GM11168 (cell line): ENCODE results near the gene CTPS1.

Source experiments
- in situ Hi-C: fragments of 300-500 bp; cut with MboI; formaldehyde crosslinking; loops from one replicate; pipeline ENCODE4 v1.12.0; 2022; ENCODE audit warnings: low sequenced_read_pairs; ENCODE audit not compliant: unreplicated experiment

The CTPS1 gene

GRCh38 chr1:40987439-40988276, 8.2 kb downstream of the CTPS1 start:
- in situ Hi-C loops, result no loop called here

- in situ Hi-C loops, result no loop called here
Observed at GRCh38 chr1:40988280-40988679, 8.8 kb downstream of the CTPS1 start.

GRCh38 chr1:40989066-40989465, 9.6 kb downstream of the CTPS1 start:
- in situ Hi-C loops, result no loop called here

- in situ Hi-C loops, result no loop called here
Observed at GRCh38 chr1:40997096-40997495, 17.6 kb downstream of the CTPS1 start.

DNA sequence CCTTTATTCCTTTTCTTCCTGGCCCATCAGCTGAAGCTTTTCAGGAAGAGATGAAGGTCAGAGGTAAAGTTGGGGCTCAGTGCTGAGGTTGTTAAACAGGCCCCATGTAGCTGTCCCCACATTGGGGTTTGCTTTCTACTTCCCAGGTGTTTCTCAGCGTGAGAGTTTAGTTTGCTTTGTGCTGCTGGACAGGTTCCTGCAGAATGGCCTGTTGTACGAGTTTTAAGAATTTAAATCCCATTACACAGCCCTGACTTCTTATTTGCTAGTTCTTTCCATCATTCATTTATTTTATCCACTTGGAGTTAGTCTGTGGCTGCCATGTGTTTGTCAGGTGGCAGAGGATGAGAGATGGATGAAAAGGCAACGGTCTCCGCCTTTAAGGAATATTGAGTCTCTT, 19.2 kb downstream of the CTPS1 start:
- in situ Hi-C loops, result no loop called here

GRCh38 chr1:41003127-41003639, 23.7 kb downstream of the CTPS1 start:
- in situ Hi-C loops, result no loop called here

DNA sequence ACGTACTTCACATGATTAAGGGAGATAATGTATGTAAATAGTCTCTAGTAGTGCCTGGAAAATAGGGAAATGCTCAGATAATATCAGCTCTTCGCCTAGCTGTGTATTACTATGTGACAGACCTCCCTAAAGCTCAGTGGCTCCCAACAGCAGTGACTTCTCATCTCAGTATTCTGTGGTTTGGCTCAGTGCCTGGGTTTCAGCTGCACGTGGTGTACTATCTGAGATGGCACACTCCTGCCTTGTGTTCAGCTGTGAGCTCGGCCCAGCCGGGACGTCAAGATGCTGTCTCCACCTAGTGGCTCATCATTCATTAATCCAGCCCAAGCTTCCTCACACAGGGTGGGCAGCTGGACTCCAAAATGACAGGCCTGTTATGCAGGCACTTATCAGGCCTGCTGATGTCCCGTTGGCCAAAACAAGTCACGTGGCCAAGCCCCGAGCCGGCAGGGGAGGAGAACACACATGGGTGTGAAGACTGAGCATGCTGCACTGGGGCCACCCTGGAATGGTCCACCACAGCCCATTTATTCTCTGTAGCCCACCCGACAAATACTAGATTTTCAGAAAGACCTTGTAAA, 24.2 kb downstream of the CTPS1 start:
- in situ Hi-C loops, result no loop called here

DNA sequence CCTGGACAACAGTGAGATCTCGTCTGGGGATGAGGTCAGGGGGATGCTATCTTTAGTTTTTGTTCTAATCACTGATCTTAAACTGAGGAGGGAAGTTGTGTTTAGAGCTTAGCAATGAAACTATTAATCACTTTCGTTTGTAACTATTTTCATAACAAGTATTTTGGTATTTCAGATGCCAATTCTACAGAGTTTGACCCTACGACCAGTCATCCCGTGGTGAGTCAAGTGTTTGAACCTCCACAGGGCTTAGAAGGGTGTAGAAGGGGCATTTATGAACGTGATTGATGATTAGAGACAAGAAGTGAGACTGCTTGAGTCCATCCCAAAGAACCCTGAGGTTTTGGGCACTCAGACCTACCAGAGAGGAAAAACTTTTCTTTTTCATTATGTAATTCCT, 26.4 kb downstream of the CTPS1 start:
- in situ Hi-C loops, result no loop called here

DNA sequence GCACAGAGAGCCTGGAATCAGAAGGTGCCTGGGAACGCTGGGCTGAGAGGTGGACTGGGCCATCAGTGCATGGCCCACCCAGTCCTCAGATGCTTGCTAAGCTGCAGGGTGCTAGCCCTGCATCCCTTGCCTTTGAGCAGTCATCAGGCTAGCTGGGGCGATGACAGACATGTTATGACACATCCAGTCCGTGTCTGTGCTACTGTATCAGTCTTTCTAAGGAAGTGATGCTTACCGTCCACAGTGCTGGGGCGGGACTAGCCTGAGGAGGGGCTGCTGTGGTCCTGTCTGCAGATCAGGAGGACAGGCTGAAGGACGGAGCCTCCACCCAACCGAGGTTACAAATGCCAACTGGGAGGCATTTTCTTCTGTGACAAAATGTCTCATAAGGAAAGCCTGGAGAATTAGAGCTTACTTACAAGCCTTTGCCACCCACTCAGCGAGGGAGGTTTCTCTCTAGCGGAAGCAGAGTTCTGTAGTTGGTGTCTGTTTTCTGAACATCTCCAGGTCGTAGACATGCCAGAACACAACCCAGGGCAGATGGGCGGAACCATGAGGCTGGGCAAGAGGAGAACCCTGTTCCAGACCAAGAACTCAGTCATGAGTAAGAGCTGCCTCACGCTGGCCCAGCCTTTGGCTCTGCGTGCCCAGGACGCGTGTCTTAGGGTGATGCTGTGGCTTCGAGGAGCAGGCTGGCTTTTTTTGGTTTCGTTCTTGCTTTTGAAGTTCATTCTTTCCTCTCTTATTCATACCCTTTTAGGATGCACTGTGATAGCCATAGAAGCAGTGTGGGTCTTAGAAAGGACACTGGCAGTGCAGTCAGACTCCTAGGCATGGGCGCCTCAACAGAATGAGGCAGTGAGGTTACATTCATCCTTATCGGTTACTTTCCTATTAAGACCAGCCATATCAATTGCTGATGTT, 27.7 kb downstream of the CTPS1 start:
- in situ Hi-C loops, result no loop called here

DNA sequence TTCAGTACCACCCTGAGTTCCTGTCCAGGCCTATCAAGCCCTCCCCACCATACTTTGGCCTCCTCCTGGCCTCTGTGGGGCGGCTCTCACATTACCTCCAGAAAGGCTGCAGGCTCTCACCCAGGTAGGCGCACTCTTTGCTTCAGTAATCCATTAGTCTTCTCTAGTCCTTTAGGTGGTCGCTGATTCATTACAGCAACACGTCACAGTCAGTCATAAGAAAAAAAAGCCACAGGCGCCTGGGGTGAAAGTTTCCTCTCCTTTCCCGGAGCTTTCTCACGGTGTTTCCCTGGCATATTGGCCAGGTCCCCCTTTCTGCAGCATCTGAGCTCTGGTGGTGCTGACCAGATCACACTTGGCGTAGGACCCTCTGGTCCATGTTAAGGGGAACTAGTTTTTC, 30.0 kb downstream of the CTPS1 start:
- in situ Hi-C loops, result no loop called here

- in situ Hi-C loops, result no loop called here
Observed at GRCh38 chr1:41010345-41010744, 30.8 kb downstream of the CTPS1 start.

- in situ Hi-C loops, result no loop called here
Observed at GRCh38 chr1:41013024-41013423, 33.5 kb downstream of the CTPS1 start.

DNA sequence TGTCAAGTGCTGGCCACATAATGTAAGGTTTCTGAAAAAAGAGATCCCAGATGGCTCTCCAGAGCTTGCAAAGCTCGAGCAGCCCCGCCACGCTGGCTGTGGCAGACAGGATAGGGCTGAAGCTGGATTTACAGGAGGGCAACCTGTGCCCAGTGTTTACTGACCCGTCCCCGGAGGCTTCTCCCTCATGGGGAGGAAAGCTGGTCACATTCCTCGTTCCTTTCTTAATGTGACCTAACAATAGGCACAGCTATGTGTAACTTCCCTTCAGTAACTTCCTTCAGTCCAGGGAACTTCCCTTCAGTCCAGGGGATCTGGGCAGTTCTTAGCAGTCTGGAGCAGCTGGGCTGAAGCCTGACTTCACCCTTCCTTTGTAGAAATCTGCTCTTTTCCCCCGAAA, 34.3 kb downstream of the CTPS1 start:
- in situ Hi-C loops, result no loop called here

DNA sequence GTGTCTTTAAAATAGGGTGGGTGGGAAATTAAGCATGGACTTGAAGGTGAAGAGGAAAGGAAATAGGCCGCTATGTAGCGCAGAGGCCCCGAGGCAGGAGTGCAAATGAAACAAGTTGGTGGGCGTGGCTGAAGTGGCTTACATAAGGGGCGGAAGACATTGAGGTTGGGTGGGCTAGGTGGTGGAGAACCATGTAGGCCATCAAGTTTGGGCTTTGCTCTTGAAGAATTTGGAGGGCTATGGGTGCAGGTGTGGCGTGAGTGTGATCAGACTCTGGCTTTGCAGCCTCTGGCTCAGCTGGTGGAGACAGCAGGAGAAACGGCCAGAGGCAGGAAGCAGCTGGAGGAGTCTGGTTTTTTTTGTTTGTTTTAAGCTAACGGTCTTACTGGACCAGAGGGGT, 35.4 kb downstream of the CTPS1 start:
- in situ Hi-C loops, result no loop called here

GRCh38 chr1:41015281-41015896, 35.9 kb downstream of the CTPS1 start:
- in situ Hi-C loops, result no loop called here

GRCh38 chr1:41015897-41016470, 36.5 kb downstream of the CTPS1 start:
- in situ Hi-C loops, result no loop called here

DNA sequence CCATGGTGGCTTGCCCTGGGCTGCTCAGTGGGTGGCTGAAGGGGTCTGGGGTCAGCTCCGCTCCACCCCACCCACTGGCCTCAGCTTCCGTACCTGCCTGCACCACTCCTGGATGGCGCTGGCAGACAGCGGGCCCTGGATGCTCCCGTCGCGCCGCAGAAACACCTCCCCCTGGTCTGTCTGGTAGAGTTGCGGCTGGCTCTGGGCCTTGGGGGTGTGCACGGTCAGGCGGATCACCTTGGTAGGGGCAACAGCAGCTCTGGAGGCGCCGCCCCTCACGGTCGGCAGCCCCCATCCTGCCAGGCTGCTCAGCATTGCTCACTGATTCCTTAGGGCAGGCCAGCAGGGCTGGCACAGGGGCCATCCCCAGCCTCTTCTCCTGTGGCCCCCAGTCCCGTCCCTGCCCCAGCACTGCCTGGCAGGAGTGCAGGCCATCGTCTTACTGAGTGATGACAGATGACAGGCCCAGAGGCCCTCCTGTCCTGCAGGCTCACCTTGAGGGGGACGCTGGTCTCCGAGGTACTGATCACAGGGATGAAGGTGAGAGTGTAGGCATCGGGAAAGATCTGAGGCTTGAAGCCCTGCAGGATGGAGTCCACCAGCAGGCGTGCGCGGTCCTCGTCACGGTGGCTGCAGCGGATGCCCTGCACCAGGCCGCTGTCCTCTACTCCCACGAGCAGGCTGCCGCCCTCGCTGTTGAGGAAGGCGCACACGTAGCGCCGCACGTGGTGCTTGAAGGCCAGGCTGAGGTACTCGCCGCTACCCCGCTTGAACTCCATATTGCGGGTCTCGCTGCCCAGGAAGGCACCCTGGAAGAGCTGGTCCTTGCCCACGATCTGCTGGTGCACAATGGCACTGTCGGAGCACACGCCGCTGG, 37.9 kb downstream of the CTPS1 start:
- in situ Hi-C loops, result no loop called here

GRCh38 chr1:41018018-41018410, 38.5 kb downstream of the CTPS1 start:
- in situ Hi-C loops, result no loop called here

- in situ Hi-C loops, result no loop called here
Observed at GRCh38 chr1:41019353-41019745, 39.9 kb downstream of the CTPS1 start.
